ENCODE measurements around the gene PHF1. TPM values are rescaled to one million over a fixed set of nuclear protein-coding genes. Genes with fewer than 3 reads are reported as not detected.
A peak's percentile ranks its signal among the peaks of the same experiment; 100 is the strongest.

PHF1 gene
- total and polyA plus RNA-seq, 4 donors: 7.2 to 13.5 (median 11.5) TPM

DNA sequence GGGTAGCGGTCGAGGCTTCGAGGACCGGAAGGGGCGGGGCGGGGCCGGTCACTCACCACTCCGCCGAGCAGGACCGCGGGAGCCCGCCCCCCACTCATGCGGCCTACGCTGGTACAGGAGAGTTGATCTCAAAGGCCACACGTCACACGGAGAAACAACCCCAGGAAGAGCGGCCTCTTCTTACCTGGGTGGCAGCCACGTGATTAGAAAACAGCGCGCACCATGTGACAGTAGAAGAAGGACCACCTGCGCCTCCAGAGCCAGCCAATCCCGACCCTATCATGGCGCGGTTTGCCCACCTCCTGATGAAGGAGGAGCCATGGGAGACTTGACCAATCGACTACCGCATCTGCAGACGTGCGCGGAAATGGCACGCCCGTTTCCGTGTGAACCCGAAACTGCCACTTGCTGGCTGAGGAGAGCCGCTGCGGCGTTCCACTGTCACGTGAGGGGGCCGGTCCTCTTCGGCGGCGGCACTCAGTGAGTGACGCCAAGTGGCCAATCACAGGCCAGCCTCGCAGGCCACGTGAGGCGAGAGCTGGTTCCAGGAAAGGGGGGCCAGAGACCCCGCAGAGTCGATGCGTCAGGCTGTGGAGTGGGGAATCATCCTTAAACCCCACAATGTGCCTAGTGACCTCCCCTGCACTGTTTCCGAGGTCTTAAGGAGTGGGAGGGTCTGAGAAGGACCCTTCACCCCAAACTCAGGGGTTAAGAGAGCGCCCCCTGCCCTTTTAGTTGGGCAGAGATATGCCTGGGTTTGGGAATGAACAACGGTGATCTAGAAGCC is 7.3 kb downstream of the PHF1 start, which contains the start of gene CUTA (continued):
- TF ChIP-seq, protein P1, sequence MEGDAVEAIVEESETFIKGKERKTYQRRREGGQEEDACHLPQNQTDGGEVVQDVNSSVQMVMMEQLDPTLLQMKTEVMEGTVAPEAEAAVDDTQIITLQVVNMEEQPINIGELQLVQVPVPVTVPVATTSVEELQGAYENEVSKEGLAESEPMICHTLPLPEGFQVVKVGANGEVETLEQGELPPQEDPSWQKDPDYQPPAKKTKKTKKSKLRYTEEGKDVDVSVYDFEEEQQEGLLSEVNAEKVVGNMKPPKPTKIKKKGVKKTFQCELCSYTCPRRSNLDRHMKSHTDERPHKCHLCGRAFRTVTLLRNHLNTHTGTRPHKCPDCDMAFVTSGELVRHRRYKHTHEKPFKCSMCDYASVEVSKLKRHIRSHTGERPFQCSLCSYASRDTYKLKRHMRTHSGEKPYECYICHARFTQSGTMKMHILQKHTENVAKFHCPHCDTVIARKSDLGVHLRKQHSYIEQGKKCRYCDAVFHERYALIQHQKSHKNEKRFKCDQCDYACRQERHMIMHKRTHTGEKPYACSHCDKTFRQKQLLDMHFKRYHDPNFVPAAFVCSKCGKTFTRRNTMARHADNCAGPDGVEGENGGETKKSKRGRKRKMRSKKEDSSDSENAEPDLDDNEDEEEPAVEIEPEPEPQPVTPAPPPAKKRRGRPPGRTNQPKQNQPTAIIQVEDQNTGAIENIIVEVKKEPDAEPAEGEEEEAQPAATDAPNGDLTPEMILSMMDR (IDR thresholded peaks at IDR 0.05; ENCODE audit: low read depth, low read length, missing input control): peak; percentile 5
- TF ChIP-seq YY1 (IDR thresholded peaks at IDR 0.05) (peak; percentile 98), EGR1 (IDR thresholded peaks at IDR 0.05; ENCODE audit: low read depth in 2 of 2) (peak; percentile 22 to 67)

DNA sequence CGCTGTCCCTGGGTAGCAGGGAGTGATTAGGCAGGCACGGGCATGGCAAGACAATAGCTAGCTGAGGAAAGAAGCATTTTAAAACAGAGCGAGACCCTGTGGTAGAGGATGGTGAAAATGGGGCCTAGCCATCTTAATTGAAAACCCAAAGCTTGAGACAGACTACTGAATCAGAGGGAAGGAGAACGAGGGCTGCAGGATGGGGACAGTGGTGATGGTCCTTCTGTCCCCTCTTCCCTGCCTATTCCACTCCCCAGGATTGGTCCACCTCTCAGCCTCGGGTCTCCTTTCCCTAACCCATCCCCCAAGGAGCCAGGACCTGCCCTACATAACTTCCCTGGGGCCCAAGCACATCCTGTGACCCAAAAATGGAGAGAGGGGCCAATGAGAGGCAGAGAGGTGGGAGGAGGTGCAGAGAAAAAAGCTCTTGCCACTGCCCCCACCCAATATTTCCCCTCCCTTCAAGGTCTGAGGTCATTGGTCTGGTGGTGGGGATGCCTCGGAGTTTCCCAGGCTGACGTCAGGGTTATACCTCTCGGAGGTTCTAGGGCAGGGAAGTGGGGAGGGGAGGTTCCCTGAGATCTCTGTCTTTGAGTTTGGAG is 8.0 kb downstream of the PHF1 start:
- 53% methylated on average over 8 of the region's 8 CpGs for WGBS
- Histone ChIP-seq H3K27ac (ENCODE audit: low read depth in 1 of 2, low read length in 2 of 2) (peak overlapping the region; percentile 80 to 89), H3K36me3 (ENCODE audit: control insufficient read depth in 4 of 4, insufficient read depth in 3 of 4, low read depth in 1 of 4, low read length in 3 of 4) (peaks cover 6 to 16% (median 12%) of the 10 kb centered on the region in 4 donors), H3K4me1 (ENCODE audit: control insufficient read depth in 4 of 4, insufficient read depth in 4 of 4, low read length in 3 of 4) (peaks cover 10 to 31% (median 21%) of the 10 kb centered on the region in 4 donors), H3K9me3 (ENCODE audit: control insufficient read depth in 4 of 4, low read length in 3 of 4) (no peaks in the 10 kb centered on the region), H3K4me3 (ENCODE audit: low read depth in 1 of 3, low read length in 3 of 3) (peak overlapping the region; percentile 21 to 53 (median 51)), H3K27me3 (ENCODE audit: control insufficient read depth in 4 of 4, insufficient read depth in 4 of 4, low read length in 3 of 4) (no peaks in the 10 kb centered on the region), H3K9ac (ENCODE audit: low read depth in 1 of 2, low read length in 2 of 2) (peak overlapping the region in 1 of 2 donors; percentile 63)
- no peak for DNase-seq (ENCODE audit: low spot score)
- TF ChIP-seq JUND (IDR thresholded peaks at IDR 0.05) (no peak), SP1 (IDR thresholded peaks at IDR 0.05) (no peak), TAF1 (conservative IDR thresholded peaks at IDR 0.05) (no peak), RAD21 (IDR thresholded peaks at IDR 0.05) (no peak)

DNA sequence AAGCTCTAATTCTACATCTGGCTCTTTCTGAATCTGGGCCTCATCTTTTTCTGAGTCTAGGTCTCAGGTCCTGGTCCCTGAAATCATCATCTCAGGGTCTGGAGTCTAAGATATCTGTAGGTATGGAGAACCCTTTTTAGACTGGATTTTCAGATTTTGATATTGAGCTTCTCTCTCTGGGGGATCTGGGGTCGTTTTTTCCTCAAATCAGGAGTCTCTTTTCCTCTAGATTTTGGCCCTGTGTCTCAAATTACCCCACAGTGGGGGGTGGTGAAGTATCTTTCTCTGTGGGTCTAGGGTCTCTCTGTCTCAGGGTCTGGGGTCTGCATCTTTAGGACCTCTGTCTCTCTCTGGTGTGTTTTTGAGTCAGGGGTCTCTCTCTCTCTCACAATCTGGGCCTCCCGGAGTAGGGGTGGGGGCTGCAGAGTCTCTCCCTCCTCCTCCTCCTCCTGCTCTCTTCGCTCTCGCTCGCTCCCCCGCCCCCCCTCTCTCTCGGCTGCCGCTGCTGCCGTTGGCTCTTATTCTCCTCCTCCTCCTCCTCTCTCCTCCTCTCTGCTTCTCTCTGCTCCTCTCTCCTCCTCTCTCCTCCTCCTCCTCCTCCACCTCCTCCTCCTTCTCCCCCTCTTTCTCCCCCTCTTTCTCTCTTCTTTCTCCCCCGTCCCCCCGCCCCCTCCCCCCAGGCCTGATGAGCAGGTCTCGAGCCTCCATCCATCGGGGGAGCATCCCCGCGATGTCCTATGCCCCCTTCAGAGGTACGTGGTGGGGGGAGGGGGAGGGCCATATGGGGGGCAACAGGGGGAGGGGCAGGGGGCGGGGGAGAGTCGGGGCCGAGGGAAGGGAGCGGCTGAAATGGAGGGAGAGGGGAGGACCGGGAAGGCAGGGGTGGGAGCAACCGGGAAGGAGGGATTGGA is 9.0 kb downstream of the PHF1 start, which contains the start of gene SYNGAP1:
SYNGAP1 (plus strand) TSS at position 486 of the 911 bp plus-strand sequence; CDS start at position 686, 200 bp downstream.
- Histone ChIP-seq H3K4me3 (ENCODE audit: low read depth in 1 of 3, low read length in 3 of 3) (no peak within 1 kb of the TSS), H3K27ac (ENCODE audit: low read depth in 1 of 2, low read length in 2 of 2) (no peak within 1 kb of the TSS), H3K9ac (ENCODE audit: low read depth in 1 of 2, low read length in 2 of 2) (no peak within 1 kb of the TSS), H3K9me3 (ENCODE audit: control insufficient read depth in 4 of 4, low read length in 3 of 4) (no peaks in the 10 kb centered on the region), H3K27me3 (ENCODE audit: control insufficient read depth in 4 of 4, insufficient read depth in 4 of 4, low read length in 3 of 4) (no peaks in the 10 kb centered on the region), H3K4me1 (ENCODE audit: control insufficient read depth in 4 of 4, insufficient read depth in 4 of 4, low read length in 3 of 4) (peaks cover 11 to 31% (median 23%) of the 10 kb centered on the region in 4 donors), H3K36me3 (ENCODE audit: control insufficient read depth in 4 of 4, insufficient read depth in 3 of 4, low read depth in 1 of 4, low read length in 3 of 4) (peaks cover 4 to 9% (median 6%) of the 10 kb centered on the region in 4 donors)
- TF ChIP-seq RAD21 (IDR thresholded peaks at IDR 0.05) (no peak), TAF1 (conservative IDR thresholded peaks at IDR 0.05) (no peak), JUND (IDR thresholded peaks at IDR 0.05) (no peak), SP1 (IDR thresholded peaks at IDR 0.05) (no peak), NR2F2 (IDR thresholded peaks at IDR 0.05) (no peak), RXRA (IDR thresholded peaks at IDR 0.05) (no peak), FOXA1 (IDR thresholded peaks at IDR 0.05) (no peak), HNF4G (IDR thresholded peaks at IDR 0.05) (no peak), FOXA2 (IDR thresholded peaks at IDR 0.05) (no peak), YY1 (IDR thresholded peaks at IDR 0.05) (no peak)
- TF ChIP-seq, protein P2, sequence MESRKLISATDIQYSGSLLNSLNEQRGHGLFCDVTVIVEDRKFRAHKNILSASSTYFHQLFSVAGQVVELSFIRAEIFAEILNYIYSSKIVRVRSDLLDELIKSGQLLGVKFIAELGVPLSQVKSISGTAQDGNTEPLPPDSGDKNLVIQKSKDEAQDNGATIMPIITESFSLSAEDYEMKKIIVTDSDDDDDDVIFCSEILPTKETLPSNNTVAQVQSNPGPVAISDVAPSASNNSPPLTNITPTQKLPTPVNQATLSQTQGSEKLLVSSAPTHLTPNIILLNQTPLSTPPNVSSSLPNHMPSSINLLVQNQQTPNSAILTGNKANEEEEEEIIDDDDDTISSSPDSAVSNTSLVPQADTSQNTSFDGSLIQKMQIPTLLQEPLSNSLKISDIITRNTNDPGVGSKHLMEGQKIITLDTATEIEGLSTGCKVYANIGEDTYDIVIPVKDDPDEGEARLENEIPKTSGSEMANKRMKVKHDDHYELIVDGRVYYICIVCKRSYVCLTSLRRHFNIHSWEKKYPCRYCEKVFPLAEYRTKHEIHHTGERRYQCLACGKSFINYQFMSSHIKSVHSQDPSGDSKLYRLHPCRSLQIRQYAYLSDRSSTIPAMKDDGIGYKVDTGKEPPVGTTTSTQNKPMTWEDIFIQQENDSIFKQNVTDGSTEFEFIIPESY (IDR thresholded peaks at IDR 0.05): no peak
- TF ChIP-seq, protein P3, sequence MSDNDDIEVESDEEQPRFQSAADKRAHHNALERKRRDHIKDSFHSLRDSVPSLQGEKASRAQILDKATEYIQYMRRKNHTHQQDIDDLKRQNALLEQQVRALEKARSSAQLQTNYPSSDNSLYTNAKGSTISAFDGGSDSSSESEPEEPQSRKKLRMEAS (IDR thresholded peaks at IDR 0.05): no peak
- TF ChIP-seq, protein P4, sequence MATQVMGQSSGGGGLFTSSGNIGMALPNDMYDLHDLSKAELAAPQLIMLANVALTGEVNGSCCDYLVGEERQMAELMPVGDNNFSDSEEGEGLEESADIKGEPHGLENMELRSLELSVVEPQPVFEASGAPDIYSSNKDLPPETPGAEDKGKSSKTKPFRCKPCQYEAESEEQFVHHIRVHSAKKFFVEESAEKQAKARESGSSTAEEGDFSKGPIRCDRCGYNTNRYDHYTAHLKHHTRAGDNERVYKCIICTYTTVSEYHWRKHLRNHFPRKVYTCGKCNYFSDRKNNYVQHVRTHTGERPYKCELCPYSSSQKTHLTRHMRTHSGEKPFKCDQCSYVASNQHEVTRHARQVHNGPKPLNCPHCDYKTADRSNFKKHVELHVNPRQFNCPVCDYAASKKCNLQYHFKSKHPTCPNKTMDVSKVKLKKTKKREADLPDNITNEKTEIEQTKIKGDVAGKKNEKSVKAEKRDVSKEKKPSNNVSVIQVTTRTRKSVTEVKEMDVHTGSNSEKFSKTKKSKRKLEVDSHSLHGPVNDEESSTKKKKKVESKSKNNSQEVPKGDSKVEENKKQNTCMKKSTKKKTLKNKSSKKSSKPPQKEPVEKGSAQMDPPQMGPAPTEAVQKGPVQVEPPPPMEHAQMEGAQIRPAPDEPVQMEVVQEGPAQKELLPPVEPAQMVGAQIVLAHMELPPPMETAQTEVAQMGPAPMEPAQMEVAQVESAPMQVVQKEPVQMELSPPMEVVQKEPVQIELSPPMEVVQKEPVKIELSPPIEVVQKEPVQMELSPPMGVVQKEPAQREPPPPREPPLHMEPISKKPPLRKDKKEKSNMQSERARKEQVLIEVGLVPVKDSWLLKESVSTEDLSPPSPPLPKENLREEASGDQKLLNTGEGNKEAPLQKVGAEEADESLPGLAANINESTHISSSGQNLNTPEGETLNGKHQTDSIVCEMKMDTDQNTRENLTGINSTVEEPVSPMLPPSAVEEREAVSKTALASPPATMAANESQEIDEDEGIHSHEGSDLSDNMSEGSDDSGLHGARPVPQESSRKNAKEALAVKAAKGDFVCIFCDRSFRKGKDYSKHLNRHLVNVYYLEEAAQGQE (IDR thresholded peaks at IDR 0.05): no peak
- TF ChIP-seq, protein P5, sequence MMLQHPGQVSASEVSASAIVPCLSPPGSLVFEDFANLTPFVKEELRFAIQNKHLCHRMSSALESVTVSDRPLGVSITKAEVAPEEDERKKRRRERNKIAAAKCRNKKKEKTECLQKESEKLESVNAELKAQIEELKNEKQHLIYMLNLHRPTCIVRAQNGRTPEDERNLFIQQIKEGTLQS (IDR thresholded peaks at IDR 0.05): no peak
- DNase-seq (ENCODE audit: low spot score): no peak
- 12% methylated on average over 22 of the region's 22 CpGs for WGBS

Data from liver (tissue), 9 donors.